Activated CD4-positive, alpha-beta T cell treated with anti-CD3 and anti-CD28 coated beads for 1 hour (primary cell): ENCODE measurements around the gene PNPLA7.

Source experiments
- DNase-seq: peaks from one replicate; pipeline ENCODE4 v3.0.0-alpha.2; 2020

The PNPLA7 gene

DNA sequence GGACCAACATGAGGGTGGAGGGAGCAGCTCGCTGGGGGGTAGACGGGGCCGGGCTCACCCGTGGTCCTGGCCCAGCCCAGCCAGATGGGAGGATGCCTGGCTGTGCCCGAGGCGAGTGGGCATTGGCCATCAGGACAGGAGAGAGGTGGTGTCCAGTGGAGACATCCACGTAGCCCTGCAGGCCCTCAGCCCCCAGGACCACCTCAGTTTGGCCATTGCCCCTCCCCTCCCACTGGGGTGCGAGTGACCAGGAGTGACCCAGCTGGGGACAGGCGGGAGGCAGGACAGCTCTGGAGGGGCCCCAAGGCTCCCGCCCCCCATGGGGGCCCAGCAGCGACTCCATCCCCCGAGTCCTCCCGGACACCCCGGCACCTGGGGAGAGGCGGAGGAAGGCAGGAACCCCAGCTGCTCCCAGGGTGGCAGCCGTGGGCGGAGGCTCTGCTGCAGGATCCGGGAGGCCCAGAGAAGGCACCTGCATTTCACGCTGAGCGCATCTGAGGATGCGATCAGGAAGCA lies 118.7 kb downstream of the PNPLA7 start:
- DNase-seq = no peak

DNA sequence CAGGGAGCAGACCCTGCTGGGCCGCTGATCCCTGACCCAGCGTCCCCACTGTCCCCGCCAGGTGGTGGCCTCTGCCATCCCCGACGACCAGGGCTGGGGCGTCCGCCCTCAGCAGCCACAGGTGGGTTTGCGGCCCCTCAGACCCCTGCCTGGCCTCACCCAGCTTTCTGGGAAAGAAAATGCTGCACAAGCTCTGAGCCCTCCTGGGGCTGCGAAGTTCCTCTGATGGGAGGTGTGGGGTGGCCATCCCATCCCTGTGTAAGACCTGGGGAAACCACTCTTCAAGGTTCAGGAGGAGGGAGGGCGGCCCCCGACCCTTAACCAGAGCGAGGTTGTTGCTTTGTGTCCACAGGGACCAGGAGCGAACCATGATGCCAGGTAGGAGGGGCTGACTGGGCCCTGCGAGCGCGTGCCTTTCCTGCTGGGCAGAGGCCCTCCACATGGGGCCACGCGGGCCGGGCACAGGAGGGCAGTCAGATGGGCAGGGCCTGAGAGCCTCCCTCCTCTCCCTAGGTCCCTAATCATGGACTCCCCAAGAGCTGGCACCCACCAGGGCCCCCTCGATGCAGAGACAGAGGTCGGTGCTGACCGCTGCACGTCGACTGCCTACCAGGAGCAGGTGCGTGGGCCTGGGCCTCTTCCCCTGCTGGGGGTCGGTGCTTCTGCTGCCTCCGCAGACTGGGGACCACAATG lies 119.3 kb downstream of the PNPLA7 start:
- no peak for DNase-seq

DNA sequence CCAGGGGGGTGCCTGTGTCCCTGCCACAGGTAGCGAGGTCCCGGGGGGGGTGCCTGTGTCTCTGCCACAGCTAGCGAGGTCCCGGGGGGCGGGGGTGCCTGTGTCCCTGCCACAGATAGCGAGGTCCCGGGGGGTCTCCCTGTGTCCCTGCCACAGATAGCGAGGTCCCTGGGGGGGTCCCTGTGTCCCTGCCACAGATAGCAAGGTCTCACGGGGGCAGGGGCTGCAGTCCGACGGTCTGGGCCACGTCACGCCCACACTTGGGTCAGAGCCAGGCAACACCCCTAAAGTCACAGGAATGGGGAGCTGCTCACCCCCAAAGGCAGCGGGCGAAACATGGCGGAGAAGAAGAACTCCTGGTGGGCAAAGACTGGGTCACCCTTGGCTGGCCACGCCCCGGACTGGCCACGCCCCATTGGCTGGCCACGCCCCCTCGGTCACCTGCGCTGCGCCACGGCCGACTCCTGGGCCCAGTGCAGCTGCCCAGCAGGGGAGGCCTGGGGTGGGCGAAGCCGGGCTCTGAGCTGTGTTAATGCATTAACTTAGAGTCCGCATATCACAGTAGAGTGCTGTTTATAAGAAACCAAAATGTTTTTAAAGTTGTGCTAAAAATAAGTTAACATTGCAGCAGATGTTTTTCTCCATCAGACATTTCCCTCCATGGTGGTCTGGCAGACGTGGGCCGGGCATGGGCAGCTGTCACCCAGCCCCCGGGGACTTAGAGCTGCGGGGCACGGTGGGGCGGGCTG lies 120.1 kb downstream of the PNPLA7 start:
- no peak for DNase-seq

DNA sequence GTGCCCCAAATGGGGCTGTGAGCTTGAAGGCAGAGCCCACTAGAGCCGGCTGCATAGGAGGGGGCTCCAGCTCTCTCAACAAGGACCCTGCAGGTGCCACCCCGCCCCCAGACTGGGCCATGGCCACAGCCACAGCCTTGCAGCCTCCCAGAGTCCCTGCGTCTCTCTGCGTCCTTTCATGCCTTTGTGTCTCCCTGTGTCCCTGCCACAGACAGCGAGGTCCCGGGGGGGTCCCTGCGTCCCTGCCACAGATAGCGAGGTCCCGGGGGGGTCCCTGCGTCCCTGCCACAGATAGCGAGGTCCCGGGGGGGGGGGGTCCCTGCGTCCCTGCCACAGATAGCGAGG lies 120.7 kb downstream of the PNPLA7 start:
- no peak for DNase-seq

DNA sequence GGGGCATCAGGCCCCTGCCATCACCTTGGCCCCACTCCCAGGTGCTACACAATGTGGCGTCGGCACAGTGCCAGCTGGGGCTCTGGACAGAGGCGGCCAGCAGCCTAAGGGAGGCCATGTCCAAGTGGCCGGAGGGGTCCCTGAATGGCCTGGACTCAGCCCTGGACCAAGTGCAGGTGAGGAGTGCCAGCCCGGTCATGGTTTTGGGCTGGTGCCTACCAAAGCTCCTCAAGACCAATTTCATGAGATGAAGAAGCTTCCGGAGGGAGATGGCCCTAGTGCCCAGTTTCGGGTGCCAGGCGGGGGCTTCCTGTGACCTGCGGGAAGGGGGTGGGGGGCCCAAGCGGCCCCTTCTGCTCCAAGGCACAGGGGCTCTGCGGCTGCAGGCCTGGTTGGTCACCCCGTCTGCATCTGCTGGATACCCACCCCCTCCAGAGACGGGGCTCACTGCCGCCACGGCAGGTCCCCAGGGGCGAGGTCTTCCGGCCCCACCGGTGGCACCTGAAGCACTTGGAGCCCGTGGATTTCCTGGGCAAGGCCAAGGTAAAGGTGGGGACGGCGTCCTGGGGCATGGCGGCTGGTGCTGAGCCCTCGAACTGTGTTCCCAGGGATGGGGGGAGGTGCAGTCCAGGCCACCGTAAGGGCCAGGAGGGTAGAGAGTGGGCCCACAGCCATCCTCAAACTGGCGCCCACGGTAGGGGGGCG lies 121.2 kb downstream of the PNPLA7 start:
- no peak for DNase-seq

DNA sequence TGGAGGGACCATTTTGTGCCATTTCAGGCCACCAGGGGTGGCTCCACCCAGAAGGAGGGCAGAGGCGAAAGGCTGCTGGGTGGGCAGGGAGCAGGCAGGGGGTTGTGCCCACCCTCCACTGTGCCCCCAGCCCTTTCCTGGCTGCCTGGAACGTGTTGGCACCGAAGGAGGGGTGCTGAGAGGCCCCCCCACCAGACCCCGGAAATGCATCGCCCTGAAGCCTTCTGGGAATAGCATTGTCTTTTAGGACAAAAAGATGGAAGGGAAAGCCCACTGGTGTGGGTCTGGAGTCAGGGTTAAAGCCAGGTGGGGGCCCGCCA lies 121.9 kb downstream of the PNPLA7 start:
- no peak for DNase-seq

DNA sequence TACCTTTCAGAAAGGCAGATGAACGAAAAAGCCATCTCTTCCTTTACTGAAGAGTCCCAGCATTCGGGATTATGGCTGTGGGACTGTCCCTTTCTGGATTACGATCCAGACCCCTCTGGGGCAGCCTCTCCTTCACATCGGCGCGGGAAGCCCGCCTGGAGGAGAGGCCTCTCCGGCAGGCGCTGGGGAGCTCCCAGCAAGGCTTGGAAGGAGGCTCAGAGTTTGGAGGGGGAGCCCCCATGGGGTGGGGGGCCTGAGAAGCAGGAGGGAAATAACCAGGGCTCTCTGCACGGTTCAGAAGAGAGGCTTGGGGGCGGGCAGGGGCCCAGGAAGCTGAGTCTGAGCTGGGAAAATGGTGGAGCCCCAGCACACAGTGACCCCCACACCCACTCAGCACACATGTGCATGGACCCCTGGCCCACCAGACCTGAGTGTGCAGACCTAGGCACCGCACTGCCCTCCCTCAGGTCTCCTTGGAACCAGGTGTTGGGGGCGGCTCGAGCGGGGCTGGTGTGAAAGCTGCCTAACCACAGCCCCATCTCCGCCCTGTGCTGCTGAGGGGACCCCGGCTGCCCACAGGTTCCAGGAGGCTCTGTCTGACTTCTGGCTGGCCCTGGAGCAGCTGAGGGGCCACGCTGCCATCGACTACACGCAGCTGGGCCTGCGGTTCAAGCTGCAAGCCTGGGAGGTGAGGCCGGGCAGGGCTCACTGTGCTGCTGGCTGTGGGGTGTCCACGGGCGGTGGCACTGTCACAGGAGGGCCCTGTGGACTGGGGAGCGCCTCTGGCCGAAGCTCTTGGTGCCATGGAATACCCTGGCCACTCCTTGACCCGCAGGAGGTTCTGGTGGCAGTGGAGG lies 122.5 kb downstream of the PNPLA7 start:
- DNase-seq = no peak

DNA sequence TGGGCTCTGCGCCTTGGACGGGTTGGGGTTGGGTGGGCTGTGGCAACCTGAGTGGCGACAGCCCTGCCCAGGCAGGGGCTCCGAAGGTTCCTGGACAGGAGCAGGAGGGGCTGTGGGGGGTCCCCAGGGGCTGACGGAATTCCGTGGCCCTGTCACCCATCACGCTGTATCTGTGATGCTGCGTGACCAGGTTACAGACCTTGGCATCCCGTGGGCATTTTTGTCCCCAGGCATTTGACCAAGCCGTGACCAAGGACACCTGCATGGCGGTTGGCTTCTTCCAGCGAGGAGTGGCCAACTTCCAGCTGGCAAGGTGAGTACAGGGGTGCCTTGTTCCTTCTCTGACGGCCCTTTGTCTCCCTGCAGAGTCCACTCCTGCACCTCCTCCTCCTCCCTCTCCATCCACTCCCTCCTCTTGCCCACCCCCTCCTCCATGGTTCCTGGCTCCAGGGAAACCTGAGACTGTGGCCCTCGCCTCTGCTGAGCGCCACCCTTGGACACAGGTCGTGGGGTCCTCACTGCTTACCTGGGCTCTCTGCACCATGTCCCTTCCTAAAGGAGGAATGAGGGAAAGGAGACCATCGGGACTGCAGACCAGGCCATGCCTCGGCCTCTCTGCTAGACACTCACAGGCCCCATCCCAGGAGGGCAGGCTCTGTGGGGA lies 124.1 kb downstream of the PNPLA7 start:
- no peak for DNase-seq

DNA sequence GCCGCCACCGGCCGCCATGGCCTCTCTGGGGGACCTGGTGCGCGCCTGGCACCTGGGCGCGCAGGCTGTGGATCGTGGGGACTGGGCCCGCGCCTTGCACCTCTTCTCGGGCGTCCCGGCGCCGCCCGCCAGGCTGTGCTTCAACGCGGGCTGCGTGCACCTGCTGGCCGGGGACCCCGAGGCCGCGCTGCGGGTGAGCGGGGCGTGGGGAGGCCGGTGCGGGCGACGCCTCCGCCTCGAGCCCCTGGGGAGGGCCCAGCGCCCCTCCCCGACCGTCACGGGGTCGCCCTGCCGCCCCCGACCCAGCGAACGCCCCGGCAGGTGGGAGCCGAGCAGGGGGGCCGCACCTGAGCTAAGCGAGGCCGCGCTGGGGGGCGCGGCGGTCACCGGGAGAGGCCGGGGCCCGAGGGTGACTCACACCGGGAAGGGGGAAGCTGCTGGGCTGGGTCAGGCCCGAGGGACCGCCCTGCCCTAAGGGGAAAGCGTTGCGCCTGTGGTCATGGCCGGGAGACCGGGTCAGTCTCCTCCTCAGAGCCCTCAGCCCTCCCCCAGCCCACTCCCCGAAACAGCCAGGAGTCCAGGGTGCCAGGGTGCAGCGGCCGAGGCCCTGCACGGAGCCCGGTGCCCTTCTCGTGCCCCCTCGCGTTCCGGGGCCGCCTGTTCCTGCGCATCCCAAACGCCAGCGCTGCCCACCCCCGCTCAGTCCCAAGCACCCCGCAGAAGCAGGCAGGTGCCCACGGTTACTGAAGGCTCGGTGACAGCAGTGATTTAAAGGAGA lies 126.5 kb downstream of the PNPLA7 start:
- DNase-seq = no peak

DNA sequence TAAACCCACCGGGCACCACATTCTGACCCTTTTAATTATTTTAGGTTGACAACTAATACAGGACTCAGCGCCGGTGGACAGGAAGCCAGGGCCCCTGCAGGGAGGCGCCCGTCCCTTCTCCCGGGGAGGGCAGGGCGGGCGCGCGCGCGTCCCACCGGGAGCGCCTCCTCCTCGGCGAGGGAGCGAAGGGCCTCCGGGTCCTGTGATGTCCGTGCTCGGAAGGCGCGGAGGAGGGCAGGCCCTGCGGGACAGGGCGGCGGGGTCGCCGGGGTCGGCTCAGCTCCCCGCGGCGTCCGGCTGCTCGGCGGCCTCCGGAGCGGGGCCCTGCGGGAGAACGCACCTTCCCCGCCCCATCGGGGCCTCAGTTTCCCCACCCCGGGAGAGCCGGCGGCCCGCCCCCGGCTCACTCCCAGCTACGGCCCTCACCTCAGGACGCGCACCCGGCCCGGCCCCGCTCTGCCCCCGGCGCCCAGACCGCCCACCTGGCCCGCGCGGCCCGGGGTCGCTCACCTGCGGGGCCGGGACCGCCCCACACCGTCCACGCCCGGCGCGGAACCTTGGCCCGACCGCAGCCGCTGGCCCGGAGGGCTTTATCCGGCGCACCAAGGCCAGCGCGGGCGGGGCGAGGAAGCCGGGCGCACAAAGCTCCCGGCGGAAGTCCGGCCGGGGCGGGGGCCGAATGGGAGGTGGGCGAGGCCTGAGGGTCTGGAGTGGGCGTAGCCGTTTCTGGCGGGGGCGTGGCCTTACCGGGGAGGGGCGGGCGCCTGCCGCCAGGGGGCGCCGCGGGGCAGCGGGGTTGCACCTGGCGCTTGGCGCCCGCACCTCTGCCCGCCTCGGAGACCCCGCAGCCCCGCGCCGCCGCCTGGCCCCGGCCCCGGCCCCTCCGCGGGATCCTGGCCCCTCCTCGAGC lies 127.3 kb downstream of the PNPLA7 start, which contains the start of the genes EXD3 and NOXA1:
Gene EXD3 (minus strand): TSS at position 559 of the 910 bp plus-strand sequence. CDS start 27,805 bp downstream, outside the sequence.
Gene NOXA1 (plus strand): TSS at position 790 of the 910 bp plus-strand sequence. CDS start 137 bp downstream, outside the sequence.
- peak; percentile 91 for DNase-seq

DNA sequence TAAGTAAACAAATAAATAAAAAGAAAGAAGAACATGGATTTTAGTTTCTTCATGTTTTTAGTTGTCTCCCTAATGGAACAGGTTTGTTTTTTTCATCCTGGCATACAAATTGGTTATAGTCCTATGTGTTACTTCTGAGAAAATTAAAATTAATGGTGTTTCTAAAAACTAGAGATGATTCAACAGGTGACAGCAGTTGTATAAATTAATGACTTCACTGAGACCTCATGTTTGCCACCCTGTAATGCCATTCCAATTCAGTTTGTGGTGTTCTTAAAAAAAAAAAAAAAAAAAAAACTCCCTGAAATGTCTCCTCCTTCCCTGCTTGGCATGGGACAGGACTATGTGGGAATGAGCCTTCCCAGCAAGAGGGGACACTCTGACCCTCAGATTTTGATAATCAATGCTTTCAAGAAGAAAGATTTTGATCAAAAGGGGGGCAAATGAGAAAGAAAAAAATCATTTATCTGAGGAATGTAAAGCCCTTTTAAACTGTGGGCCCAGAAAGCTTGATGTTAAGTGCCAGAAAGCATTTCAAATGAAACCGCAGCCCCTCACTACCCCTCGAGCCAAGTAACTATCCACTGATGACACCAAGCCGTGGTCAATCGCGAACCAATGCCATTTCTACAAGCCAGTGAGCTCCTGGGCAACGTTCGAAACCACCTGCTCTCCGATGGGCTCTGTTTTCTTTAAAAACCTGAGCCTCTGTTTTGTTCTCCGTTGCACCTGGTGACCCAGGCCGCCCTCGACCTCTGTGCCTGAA lies 128.2 kb downstream of the PNPLA7 start:
- no peak for DNase-seq

DNA sequence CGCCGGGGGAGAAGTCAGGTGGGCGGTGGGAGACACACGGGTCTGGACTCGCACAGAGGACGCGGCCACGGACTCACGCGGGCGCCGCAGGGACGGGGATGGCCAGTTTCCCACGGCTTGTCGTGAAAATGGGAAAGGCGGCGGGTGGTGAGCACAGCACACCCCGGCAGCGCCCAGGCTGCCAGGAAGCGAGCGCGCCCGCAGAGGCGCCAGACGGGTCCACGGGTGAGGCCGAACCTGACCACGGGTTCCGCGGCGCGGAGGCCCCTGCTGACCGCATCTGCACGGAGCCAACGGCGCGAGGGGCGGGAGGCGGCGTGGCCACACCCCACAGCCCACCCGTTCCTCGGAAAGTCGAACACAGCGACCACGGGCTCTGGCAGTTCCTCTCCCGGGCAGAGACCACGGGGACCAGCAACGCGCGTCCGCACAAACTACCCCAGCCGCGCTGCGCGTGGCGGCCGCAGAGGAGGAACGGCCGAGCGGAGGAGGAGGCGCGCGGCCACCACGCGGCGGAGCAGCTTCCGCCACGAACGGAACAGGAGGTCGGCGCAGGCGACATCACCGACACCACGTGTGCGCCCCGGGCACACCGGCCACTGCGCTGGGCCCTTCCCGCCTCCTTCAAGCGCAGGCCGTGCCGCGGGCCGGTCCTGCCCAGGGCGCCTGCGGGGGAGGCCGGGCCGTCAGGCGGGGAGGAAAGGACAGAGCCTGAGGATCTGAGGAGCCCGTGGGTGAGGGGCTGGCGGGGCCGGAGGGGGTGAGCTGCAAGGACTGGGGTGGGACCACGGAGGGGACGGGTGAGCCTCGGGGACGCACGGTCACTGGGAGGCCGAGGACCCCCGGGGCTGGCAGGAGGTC lies 132.8 kb downstream of the PNPLA7 start:
- DNase-seq = no peak

DNA sequence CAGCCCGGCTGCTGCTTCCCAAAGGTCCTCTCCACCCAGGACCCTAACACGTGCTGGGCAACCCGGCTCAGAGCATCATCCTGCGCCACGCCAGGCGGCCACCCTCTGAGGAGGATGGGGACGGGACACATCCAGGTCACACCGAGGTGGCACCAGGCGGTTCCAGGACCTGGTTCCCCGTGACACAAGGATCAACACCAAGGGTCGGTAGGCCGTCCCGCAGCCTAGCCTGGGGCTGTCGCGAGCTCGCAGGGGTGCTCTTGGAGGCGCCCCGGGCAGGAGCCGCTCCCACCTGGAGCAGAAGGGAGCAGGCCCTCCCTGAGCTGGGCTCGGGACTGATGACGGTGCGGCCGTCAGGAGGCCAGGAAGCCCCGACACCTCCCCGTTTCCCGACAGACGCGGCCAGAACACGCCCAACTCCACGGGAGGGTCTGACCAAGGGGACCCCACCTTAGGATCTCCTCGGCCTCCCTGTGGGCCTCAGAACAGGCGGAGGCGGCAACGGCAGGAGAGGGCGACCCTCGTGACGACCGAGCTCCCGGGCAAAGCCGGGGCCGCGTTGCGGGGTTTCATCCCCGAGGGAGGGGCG lies 133.5 kb downstream of the PNPLA7 start:
- DNase-seq = no peak

DNA sequence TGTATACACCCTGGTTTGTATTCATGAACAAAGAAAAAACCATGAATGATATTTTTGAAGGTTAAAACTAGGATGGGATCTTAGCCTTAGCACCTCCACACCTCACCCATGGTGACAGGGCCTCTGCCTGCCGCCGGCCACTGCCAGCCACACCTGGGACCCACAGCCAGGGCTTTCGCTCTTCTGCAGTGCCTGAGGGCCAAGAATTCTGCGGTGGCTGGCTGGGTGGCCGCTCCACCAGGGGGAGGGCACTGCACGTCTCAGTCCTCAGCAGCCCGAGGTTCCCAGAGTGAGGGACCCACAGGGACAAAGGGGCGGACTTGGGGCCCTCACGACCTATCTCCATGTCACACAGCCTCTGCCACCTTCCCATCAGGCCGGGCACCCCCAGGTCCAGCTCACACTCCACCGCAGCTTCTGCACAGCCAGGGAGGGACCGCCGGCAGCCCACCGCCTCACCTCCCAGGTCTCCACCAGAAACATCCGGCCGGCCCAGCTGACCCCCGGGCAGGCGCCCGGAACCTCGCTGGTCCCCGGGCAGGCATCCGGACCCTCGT lies 134.1 kb downstream of the PNPLA7 start:
- no peak for DNase-seq

DNA sequence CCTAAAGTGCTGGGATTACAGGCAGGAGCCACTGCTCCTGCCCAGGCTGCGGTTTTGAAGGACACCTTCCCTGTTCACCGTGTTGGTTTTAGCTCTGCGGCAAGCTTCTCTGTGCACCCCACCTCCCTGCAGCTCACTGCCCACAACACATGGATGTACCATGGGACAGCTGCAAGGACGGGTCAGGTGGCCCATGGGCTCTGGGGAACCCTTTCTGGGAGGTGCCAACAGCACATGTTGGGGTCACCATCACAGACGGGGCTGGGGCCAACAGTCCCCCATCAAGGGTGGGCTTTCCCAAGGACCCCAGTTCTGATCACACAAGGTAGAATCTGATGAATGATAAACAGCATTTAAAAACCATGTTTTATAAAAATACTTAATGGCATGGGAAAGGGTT lies 134.8 kb downstream of the PNPLA7 start:
- DNase-seq = no peak

DNA sequence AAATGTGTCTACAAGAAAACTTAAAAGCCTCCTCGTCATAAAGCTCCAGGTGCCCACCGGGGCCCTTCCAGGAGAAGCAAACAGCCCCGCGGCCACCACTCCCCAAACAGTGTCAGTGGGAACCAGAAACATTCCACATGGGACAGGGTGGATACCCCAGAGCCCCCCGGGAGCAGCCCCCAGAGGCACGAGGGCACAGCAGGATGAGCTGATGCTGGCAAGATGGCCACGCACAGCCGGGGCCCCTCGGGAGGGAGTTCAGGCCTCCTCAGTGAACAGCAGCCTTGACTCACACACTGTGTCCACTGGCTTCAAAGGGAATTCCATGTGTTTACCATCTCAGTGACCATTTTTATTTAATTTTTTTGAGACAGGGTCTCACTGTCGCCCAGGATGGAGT lies 137.8 kb downstream of the PNPLA7 start:
- no peak for DNase-seq

DNA sequence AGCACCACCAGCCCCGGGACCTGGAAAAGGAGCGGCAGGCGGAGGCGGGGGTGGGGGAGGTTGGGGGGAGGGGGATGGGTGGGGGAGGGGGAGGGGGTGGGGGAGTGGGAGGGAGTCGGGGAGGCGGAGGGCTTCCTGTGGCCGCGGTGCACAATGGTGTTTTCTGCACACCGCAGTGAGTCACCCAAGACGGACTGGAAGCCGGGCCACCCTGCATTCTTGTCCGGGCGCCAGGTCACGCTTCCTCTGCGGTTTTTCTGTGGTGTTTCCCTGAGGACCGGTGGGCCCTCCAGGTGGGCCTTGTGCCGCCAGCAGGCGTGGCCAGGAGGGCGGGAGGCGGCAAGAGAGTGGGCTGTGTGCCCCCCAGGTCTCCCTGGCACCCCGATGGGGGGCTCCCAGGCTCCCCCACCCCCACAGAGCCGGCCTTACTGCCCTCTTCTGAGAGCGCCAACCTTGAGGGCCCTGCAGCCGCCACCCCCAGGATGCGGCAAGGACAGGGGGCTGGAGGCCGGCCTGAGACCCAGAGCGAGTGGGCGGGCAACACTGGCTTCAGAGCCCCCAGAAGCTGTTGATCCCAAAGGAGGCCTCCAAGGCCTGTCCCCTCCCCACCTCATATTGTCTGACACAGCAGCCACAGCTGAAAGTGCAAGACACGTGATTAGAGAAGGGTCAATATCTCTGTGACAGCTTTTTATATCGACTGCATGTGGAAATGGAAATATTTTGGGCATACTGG lies 138.4 kb downstream of the PNPLA7 start:
- DNase-seq = no peak
